HG03045 (cell line): ENCODE data around the gene SUOX.
"Not testable (repeated sequence)": the region's sequence is repeated elsewhere in the genome, so short reads cannot be mapped to it uniquely, and the experiment has no call there.

Experiments used
- ATAC-seq: cut with Tn5 transposase; IDR thresholded peaks from one replicate; pipeline ENCODE4 v1.9.1; 2021; ENCODE audit warnings: mild to moderate bottlenecking, moderate library complexity; ENCODE audit not compliant: unreplicated experiment

The SUOX gene

DNA sequence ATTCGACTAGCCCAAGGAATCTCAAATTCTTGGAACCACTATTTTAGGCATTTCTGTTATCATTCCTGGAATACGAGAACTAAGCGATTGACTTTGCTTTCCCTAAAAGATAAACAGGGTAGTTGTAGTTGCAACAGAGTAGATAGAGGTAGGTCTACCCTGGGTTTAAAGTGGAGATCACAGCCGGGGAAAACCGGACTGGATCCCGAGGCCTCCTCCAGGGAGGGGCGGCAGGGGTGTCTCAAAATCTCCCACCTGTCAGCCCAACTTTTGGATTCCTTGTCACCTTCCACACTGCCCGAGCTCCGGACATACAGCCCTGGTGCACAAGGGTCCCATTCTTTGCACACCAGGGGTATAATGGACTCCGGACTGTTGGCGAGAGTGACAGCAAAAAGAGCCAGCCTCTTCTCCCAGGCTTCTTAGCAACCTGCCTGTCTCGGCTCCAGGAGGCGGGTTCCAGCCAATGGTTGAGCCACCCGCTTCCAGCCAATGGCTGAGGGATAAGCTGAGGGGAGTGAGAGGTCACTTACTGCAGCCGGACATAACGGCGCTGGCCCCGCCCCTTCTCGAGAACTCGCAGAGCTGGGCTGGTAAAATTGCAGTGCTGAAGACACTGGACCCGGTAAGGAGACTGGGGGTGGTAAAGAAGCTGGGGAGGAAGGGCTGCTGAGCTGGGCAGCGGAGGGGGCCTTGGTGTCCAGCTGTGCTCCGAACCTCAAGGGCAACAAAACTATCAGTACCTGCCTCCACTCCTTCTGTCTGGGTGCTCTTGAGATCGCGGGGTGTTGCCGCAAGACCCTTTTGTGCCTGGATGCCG, at the start of gene SUOX:
Gene SUOX, plus strand, starts transcription at position 562 of the 820 bp plus-strand sequence. CDS start 4,946 bp downstream, outside the sequence.
- ATAC-seq = peak; percentile 100

DNA sequence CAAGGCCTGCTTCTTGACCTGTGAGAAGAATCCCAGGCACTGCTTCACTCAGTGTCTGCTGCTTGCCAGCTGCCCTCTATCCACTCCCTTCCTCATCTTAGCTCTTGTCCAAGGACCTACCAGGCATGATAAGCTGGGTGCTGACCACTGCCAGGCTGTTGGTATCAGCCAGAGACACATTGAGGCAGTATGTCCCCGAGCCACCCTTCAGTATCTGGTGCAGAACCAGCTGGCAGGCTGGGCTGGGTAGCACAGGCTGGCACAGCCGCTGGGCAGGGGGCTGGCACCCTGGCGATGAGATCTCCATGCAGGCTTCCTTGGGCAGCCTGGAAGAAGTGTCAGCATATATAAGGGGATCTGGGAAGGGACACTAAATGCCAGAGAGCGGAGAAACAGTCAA, 41.7 kb upstream of the SUOX start:
- no peak for ATAC-seq

DNA sequence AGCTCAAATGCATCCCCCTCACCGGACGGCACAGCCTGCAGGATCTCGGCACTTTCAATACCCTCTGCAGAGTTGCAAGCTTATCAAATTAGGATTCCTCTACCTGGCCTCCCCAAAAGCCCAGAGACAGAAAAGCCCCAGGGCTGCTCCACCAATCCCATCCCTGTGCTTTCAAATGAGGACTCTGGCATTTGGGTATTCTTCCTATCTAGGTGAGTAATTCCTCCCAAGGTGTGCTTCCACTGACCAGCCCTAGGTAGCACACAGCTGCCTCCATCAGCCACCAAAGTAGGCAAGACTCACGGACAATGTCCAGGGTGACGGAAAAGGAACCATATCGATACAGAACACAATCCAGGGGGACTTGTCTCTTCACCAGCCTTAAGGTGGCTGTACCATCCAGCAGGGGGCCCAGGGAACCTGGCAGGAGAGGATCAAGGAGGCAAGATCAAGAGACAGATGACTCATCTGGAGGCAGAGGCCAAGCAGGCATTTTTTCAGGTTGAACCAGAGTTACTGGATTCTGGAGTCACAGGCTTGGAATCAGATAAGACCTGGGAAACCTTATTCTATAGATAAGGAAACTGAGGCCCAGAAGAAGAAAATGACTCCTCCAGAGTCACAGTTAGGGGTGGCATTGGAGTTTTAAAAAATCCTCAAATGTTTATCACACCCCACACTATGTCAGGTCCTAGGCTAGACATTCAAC, 41.1 kb upstream of the SUOX start:
- no peak for ATAC-seq

DNA sequence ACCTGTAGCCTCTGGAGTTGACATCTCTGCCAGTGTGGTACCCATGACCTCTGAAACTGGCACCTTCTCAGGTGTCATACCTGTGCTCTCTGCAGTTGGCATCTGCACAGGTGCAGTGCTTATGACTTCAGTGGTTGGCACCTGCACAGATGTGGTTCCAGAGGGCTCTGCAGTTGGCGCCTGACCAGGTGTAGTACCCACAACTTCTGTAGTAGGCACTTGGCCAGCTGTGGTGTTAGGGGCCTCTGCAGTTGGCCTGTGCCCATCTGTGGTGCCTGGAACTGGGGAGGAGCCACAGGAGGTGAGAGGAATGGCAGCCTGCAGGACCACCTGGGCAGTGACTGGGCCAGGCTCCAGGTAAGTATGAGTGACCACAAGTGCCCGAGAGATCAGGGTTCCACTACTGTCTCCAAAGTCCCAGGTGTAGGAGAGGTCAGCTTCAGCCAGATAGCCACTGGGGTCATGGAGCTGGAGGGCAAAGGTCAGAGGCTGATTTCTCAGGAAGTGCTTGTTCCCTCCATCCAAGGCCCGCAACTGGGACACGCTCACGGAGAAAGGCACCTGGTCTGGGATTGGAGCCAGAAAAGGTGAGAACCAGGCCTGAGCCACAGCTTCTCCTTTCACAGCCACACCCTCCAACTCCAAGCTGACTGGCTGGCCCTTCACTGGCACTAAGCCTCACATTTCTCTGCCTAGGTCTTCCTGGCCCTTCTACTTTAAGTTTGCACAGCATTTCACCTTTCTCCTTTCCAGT, 39.8 kb upstream of the SUOX start:
- no peak for ATAC-seq

DNA sequence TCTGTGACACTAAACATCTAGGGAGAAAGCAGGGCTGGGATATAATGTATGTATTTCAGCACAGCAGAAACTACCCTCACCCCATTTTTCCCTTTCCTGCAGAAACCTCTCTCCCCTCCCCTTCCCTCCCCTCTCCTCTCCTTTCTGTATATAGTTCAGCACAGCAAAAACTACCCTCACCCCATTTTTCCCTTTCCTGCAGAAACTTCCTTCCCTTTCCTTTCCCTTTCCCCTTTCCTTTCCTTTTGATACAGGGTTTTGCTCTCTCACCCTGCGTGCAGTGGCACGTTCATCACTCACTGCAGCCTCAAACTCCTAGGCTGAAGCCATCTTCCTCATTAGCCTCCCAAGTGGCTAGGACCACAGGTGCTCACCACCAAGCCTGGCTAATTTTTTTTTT, 33.3 kb upstream of the SUOX start:
- ATAC-seq = no peak

DNA sequence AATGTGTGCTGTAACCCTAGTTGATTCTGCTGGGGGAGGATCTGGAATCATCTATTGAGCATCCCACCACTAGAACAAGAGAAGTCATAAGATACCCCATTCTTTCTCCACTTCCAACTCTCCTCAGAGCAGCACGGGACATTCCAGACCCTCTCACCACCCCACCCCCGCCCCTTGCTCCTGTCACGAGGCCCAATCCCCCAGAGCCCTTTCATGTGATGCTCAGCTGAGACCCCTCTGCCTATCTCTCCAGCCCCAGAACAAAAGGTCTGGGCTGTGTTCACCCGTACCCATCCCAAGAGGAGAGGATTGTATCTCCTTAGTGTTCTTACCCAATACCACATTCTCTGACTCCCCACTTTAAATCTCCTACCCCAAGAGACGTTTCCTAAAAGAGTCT, 31.8 kb upstream of the SUOX start:
- ATAC-seq = no peak

DNA sequence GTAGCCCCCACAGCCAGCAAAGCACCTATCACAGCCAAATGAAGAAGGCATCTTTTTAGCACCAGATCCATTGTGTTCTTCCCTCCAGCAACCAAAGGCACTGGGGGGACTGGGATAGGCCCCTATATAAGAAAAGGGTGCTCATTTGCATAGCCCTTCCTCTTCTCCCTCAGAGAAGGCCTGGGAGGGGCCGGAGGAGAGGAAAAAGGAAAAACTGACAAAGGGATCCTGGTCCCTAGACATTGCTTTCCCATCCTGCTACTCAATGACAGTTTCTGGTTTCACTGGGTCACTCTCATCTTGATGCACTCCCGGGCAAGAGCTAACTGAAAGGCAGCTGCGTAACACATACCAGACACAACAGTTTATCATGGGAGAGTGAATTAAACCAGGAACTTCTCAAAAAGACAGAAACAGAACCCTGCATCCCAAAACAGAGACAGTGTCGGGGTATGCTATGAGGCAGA, 31.1 kb upstream of the SUOX start, which contains the start of gene PMEL:
Gene PMEL, minus strand, starts transcription at position 102 of the 467 bp plus-strand sequence. Its CDS starts 31 bp downstream, at position 71.
- ATAC-seq = no peak

DNA sequence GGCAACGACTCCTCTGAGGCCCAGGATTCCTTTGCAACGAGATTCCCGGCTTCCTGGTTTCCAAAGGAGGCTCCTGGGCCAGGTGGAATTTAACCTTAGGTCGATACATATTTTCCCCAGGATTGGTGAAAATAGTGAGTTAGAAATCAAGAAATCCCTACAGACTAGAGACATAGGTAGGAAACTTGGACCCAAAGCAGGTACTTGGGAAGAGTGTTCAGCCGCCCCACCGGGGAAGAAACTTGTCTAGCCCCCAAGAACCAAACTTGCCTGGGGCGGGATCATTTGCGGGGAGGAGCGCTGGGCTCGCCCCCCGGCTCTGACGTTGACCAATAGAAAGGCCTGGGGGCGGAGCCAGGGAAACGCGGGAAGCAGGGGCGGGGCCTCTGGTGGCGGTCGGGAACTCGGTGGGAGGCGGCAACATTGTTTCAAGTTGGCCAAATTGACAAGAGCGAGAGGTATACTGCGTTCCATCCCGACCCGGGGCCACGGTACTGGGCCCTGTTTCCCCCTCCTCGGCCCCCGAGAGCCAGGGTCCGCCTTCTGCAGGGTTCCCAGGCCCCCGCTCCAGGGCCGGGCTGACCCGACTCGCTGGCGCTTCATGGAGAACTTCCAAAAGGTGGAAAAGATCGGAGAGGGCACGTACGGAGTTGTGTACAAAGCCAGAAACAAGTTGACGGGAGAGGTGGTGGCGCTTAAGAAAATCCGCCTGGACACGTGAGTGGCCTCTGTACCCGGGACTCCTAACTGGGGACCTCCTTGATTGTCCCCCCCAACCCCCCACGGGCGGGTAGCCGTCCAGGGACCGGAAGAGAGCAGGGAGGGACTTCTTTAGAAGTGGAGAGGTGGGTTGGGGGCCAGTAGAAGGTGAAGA, 30.4 kb upstream of the SUOX start, which contains the start of gene CDK2:
Gene CDK2, plus strand, starts transcription at position 423 of the 874 bp plus-strand sequence. Its CDS starts 179 bp downstream, at position 602.
- ATAC-seq = peak; percentile 93

DNA sequence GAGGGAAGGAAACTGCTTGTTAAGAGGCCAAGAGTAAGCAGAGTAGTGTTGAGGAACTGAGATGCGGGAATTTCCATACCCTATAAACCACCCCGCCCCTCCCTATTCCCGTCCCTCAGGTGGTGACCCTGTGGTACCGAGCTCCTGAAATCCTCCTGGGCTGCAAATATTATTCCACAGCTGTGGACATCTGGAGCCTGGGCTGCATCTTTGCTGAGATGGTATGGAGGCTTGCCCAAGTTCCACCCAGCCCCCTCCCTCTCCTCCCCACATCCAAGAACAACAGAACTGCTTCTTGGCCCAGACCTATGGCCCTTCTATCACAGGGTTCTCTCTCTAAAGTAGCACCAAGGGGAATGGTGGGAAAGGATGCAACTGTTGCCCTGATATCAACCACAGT, 27.7 kb upstream of the SUOX start:
- ATAC-seq = no peak

DNA sequence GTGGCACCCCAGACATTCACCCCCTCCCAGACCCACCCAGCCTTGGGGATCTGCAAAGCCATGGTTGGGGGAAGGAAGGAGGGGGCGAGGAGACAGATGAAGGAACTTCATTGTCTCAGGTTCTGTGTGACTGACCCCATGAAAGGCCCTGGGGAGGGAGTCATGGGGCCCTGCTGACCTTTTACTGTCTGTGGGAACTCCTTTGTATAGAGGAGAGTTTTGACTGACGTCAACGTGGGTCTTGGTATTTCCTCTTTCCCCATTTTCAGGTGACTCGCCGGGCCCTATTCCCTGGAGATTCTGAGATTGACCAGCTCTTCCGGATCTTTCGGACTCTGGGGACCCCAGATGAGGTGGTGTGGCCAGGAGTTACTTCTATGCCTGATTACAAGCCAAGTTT, 26.3 kb upstream of the SUOX start:
- ATAC-seq = no peak

DNA sequence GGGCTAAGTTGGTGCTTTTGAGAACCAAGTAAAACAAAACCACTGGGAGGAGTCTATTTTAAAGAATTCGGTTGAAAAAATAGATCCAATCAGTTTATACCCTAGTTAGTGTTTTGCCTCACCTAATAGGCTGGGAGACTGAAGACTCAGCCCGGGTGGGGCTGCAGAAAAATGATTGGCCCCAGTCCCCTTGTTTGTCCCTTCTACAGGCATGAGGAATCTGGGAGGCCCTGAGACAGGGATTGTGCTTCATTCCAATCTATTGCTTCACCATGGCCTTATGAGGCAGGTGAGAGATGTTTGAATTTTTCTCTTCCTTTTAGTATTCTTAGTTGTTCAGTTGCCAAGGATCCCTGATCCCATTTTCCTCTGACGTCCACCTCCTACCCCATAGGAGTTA, 25.0 kb upstream of the SUOX start:
- no peak for ATAC-seq

DNA sequence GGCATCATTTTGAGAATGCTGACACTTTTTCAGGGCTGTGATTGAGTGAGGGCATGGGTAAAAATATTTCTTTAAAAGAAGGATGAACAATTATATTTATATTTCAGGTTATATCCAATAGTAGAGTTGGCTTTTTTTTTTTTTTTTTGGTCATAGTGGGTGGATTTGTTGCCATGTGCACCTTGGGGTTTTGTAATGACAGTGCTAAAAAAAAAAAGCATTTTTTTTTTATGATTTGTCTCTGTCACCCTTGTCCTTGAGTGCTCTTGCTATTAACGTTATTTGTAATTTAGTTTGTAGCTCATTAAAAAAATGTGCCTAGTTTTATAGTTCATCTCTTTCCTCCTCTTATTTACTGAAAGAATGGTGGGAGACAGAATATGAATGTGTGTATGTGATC, 24.6 kb upstream of the SUOX start:
- ATAC-seq = no peak

DNA sequence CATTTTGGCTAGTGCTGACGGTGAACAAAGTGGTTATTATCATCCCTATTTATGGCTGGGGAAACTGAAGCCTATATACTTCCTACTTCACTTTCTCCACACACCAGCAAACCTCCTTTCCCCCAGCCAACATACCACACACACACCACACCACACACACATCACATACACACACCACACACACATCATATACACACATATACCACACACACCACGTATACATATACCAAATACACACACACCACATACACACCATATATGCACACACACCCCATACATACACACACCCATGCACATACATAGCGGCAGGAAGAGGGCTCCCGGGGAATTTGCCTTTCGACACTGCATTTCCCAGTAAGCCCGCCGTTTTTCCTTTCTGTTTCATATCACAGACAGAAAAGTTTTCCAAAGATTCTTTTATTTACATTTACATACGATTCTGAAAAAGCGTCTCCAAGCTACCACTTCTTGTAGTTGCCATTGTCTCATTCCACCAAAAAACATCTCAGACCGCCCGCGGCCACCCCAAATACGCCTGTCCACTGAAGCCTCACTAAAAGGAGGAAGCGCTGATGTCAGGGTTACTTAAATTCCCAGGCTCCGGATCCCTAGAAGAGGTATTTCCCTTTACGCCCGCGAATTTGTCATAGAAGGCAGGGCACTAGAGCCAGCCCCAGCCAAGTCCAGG, 24.0 kb upstream of the SUOX start:
- no peak for ATAC-seq

DNA sequence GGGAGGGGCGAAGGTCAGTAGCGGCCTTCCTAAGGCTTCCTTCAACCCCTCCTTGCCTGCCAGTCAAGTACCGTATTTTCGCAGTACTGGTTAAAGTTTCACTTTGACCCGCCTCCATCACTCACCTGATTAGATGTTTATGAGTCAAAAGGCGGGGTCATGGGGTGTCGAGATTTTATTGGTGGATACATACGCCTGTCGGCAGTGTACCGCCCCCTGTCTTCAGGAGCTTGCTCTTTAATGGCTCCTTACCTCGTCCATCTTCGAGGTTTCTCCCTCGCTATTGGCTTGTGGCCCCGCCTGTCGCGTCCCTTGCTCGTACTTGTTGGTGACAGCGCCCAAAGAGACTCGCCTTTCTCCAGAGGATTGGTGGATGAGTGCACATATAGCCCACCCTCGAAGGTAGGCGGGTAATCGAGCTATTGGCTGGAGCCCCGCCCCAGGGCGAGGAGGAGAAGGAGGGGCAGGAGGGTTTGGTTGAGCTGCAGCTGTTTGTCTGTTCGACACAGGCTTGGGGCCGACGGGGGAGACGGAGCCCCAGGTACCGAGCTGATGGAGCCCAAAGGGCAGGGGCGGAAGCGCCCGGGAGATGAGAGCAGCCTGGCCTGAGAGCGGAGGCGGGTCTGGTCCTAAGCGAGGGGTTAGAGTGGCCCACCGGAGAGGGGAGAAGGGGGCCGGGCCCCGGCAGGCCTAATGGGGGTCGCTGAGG, 23.3 kb upstream of the SUOX start, which contains the start of gene RAB5B:
Gene RAB5B, plus strand, starts transcription at position 480 of the 709 bp plus-strand sequence. CDS start 12,883 bp downstream, outside the sequence.
- ATAC-seq = peak; percentile 94

DNA sequence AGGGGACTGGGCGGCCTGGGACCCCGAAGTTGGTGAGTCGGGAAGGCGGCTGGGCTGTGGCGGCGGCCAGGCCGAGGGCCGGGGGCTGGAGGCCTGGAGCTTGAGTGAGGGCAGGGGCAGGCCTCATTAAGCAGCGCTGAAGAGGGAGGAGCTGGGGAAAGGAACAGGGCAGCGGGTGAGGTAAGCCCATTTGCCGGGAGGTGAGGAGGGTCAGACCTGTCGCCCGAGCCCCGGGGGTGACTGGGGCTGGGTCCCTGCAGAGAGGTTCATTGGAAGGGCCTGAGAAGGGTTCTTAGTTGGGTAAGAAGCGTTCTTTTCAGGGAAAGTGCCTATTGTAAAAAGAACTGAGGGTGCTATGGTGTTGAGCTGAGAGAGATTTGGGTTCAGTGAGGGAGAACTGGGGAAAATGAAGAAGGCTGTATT, 22.8 kb upstream of the SUOX start:
- peak; percentile 23 for ATAC-seq

DNA sequence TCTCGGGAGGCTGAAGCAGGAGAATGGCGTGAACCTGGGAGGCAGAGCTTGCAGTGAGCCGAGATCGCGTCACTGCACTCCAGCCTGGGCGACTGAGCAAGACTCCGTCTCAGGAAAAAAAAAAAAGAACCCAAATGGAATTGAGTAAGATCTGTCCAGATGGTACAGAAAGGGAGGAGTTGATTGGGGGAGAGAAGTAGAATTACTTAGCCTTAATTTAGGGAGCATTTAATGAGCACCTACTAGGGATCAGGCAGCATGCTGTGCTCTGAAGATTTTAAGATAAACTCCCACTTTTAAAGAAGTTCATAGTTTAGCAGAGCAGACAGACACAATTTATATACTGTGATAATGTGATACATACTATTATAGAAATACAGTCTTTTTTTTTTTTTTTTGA, 18.7 kb upstream of the SUOX start:
- ATAC-seq = no peak

DNA sequence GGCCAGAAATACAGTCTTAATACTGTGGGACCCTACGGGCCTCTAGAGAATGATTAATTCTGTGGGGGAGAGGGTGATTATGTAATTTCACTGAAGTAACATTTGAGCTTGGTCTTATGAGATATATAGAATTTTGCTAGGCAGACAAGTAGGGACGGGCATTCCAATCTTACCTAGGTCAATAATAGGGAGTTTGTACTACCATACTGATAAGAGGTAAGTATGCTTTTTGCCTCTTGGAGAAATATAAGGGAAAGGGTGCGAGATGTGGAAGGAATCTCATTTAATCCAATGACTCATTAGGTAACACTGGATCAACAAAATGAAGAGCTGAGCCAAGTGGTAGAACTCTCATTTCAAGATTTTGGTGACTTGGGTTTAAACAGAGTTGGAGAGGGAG, 18.0 kb upstream of the SUOX start:
- ATAC-seq = no peak

DNA sequence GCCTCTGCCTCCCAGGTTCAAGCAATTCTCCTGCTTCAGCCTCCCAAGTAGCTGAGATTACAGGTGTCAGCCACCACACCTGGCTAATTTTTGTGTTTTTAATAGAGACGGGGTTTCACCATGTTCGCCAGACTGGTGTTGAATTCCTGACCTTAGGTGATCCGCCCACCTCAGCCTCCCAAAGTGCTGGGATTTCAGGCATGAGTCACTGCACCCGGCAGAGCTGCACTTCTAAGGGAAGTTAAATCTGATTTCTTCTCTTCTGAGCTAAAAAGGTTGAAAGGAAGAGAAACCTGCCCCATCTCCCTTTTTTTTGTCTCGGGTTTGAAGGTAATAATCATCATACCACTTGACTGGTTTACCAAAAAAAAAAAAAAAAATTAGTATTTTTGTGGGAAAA, 15.2 kb upstream of the SUOX start:
- not testable (repeated sequence) for ATAC-seq
